Measurements from ENCODE around the gene ERC1. TPM values are rescaled to one million over a fixed set of nuclear protein-coding genes. Genes with fewer than 3 reads are reported as not detected.

ERC1 gene
- total and polyA plus RNA-seq, 8 donors = 34.9 to 64.9 (median 40.8) TPM

GRCh38 chr12:977156-977555, 13.9 kb upstream of the ERC1 start:
- no peak for TF ChIP-seq CTCF (IDR thresholded peaks at IDR 0.05)
- no peak overlapping the region for H3K4me3 ChIP-seq
- intact Hi-C loops (cut with DNase I) = no loop called here

GRCh38 chr12:979349-979748, 11.7 kb upstream of the ERC1 start:
- Histone ChIP-seq H3K9me3 (no peaks in the 10 kb centered on the region), H3K27ac (no peak overlapping the region), H3K36me3 (no peaks in the 10 kb centered on the region), H3K27me3 (no peaks in the 10 kb centered on the region), H3K4me3 (no peak overlapping the region), H3K4me1 (no peaks in the 10 kb centered on the region)
- ATAC-seq (no peak), DNase-seq (no peak)
- intact Hi-C loops (cut with DNase I) = no loop called here
- no peak for TF ChIP-seq CTCF (IDR thresholded peaks at IDR 0.05)

More at GRCh38 chr12:977156-977555, 13.9 kb upstream of the ERC1 start:
- ATAC-seq = no peak
- DNase-seq = no peak
- H3K4me1 ChIP-seq = no peaks in the 10 kb centered on the region
- no peaks in the 10 kb centered on the region for H3K27me3 ChIP-seq
- H3K9me3 ChIP-seq = no peaks in the 10 kb centered on the region
- H3K36me3 ChIP-seq = no peaks in the 10 kb centered on the region
- no peak overlapping the region for H3K27ac ChIP-seq

- Histone ChIP-seq H3K36me3 (no peaks in the 10 kb centered on the region), H3K9me3 (no peaks in the 10 kb centered on the region), H3K27me3 (no peaks in the 10 kb centered on the region), H3K4me1 (no peaks in the 10 kb centered on the region), H3K27ac (no peak overlapping the region), H3K4me3 (no peak overlapping the region)
- intact Hi-C loops (cut with DNase I) = no loop called here
- DNase-seq (no peak), ATAC-seq (no peak)
- no peak for TF ChIP-seq CTCF (IDR thresholded peaks at IDR 0.05)
Observed at GRCh38 chr12:981176-981828, 9.7 kb upstream of the ERC1 start.

- no peak for TF ChIP-seq CTCF (IDR thresholded peaks at IDR 0.05)
Observed at GRCh38 chr12:981961-982360, 9.1 kb upstream of the ERC1 start.

GRCh38 chr12:988646-989045, 2.4 kb upstream of the ERC1 start:
- intact Hi-C loops (cut with DNase I) = no loop called here
- H3K9me3 ChIP-seq = no peaks in the 10 kb centered on the region
- no peak for TF ChIP-seq CTCF (IDR thresholded peaks at IDR 0.05)
- no peak for ATAC-seq
- no peak for DNase-seq
- H3K27me3 ChIP-seq = no peaks in the 10 kb centered on the region
- no peaks in the 10 kb centered on the region for H3K36me3 ChIP-seq
- H3K27ac ChIP-seq = no peak overlapping the region
- no peak overlapping the region for H3K4me3 ChIP-seq
- peaks cover 10 to 35% of the 10 kb centered on the region in 2 donors for H3K4me1 ChIP-seq

More at GRCh38 chr12:981961-982360, 9.1 kb upstream of the ERC1 start:
- Histone ChIP-seq H3K27ac (no peak overlapping the region), H3K9me3 (no peaks in the 10 kb centered on the region), H3K36me3 (no peaks in the 10 kb centered on the region), H3K27me3 (no peaks in the 10 kb centered on the region), H3K4me1 (no peaks in the 10 kb centered on the region), H3K4me3 (no peak overlapping the region)
- intact Hi-C loops (cut with DNase I) = no loop called here
- DNase-seq (no peak), ATAC-seq (no peak)
